ENCODE data around the gene TNXB.
"Not testable (repeated sequence)": the region's sequence is repeated elsewhere in the genome, so short reads cannot be mapped to it uniquely, and the experiment has no call there.

Gene TNXB

DNA sequence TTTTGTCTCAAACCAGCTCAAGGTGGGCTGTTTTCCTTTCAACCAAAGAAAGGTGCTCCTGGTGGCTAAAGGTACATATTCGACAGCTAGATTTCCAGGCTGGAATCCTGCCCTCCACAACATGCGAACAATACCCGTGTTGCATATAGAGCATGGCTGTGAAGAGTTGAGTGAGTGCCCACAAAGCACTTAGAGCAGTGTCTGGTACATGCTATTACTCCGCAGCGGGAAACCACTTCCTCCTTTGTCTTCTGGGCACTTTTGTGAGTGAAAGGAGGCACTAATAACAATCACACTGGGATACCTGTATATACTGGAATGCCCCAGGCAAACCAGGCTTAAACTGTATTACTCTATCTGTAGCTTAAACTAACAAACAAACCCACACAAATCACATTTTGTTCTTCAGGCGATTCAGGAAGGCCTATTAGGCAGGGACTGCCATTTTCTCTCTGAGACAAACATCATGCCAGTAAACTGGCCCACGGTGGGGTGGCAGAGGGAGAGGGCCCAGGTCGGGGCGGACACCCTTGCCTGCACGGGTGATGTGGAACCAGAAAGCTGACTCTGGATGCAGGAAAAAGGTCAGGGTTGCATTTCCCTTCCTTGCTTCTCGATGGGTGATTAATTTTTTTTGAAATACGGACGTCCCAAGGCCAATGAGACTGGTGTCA, 104.1 kb downstream of the TNXB start:
- not testable (repeated sequence) for DNase-seq

GRCh38 chr6:32004393-32004792, 104.7 kb downstream of the TNXB start:
- not testable (repeated sequence) for DNase-seq

GRCh38 chr6:32003301-32003700, 105.8 kb downstream of the TNXB start:
- not testable (repeated sequence) for DNase-seq

DNA sequence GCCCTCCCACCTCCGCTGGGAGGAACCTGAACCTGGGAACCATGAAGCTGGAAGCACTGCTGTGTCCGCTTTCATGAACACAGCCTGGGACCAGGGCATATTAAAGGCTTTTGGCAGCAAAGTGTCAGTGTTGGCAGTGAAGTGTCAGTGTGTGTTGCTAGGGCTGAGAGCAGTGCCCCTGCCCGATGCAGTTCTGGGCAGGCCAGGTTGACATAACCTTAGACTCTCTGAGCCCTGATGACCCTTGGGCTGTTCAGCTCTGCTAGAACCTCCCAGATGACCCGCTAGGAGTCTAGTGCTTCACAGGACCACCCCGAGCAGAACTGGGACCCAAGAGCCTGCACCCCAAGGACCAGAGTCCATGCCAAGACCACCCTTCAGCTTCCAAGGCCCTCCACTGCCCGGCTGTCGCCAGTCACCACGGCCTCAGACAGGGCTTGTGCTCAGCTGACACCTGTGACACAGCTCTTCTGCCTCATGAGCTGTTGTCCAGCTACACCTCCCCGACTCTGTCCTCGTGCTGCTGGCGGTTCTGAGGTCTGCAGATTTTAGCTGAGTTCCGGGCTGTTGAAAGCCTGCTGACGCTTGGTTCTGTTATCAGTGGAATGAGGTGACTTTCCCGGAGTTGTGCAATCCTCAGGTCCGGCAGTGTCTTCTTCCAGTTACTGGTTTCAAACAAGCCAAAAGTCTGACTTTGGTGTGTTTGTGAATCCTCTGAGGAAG, 106.4 kb downstream of the TNXB start:
- not testable (repeated sequence) for DNase-seq

- DNase-seq = not testable (repeated sequence)
These were observed 112.8 kb downstream of the TNXB start for GRCh38 chr6:31996385-31996784.

- not testable (repeated sequence) for DNase-seq
These were observed 114.7 kb downstream of the TNXB start for GRCh38 chr6:31994421-31994820.

Measured in hypothalamus (tissue), 51 donors.